DMS79 (cell line): Measurements from ENCODE around the gene SLC38A6.
A peak's percentile ranks its signal among the peaks of the same experiment; 100 is the strongest.
"Not testable (repeated sequence)": the region's sequence is repeated elsewhere in the genome, so short reads cannot be mapped to it uniquely, and the experiment has no call there.

Source experiments
- DNase-seq: peaks from one replicate; lab custom pipeline; 2025; lab: John Stamatoyannopoulos, UW

Gene SLC38A6

DNA sequence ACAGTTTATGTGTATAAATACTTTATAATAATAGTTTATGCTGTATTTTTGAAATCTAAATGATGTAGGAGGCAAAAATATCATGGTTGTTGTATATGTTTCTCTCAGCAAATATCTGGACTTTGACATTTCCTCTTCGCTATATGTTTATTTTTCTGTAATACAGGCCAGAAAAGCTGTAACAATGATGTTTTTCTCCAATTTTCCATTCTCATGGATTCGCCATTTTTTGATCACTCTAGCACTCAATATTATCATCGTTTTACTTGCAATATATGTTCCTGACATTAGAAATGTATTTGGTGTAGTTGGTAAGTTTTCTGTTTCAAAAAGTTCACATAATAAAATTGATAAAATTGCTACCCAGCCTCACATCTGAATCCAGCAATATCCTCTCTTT, 70.6 kb downstream of the SLC38A6 start:
- no peak for DNase-seq

DNA sequence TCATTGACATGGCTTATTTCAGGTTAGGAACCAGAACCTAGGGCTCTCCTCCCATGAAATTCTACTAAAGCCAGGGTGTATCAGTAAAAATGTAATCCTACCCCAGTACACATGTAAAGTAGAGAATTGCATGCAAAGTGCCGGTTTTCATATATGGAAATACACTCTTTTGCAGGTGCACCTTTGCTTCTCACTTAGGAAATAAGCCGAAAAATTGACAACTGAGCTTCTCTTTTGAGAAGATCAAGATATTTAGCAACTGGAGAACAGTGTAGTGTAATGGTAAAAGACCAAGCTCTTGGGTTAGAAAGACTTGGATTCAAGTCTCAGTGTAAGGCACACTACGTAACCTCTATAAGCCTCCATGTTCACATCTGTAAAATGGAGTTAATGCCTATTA, 82.4 kb downstream of the SLC38A6 start:
- no peak for DNase-seq

DNA sequence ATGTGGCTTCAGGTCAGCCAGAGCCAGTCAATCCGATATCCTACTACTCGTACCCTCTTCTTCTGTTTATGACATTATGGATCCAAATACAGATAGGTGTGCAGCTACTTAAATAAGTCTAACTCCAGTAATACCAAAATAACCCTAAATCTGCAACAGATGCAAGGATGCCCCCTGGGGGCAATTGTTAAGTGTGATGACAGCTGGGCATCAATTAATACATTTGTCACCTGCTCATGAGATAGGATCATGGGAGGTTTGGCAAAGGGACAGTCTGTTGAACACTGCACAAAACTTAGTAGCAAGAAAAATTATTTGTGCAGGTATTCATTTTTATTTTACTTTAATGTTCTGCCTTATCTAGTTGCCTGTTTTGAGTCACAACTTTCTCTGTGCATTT, 83.2 kb downstream of the SLC38A6 start:
- DNase-seq: no peak

DNA sequence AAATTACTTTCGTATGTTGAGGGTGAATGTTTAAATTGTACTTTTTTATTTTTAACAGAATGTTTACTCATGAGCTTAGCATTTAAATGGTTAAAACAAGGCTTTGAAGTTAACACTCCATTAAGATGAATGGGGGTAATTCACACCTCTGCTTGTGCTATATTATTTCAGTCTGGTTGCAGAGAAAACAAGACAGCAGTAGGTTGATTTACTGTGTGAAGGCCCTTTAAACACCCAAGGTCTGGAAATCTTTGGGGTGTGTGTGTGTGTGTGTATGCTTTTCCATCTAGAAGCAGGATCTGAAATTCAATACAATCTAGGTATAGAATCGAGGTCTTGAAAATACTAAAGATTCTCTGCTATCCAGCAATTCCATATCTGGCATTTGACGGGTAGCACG, 83.8 kb downstream of the SLC38A6 start:
- DNase-seq: no peak

DNA sequence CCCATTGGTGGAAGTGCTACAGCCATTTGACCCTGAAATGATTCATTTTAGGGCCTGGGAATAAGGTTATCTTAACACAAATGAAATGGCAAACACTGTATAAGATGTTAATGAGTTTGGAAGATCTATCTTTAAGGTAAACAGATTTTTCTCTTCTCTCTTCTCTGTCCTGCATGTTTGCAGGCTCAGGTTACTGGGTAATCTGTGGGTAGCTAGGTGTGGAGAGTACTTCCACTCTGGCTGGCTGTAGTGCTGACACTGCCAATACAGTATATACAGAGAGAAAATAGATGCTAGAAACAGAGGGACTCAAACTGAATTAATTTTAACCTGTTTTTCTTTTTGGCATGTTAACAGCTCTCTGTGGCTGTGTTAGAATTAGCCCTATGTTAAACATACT, 84.6 kb downstream of the SLC38A6 start:
- peak; percentile 42 for DNase-seq

DNA sequence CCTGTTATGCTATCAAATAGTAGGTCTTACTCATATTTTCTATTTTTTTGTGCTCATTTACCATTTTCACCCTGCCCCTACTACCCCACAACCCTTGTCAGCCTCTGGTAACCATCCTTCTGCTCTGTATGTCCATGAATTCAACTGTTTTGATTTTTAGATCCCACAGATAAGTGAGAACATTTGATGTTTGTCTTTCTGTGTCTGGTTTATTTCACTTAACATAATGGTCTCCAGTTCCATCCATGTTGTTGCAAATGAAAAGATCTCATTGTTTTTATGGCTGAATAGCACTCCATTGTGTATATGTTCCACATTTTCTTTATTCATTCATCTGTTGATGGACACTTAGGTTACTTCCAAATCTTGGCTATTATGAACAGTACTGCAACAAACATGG, 91.4 kb downstream of the SLC38A6 start:
- DNase-seq: not testable (repeated sequence)

DNA sequence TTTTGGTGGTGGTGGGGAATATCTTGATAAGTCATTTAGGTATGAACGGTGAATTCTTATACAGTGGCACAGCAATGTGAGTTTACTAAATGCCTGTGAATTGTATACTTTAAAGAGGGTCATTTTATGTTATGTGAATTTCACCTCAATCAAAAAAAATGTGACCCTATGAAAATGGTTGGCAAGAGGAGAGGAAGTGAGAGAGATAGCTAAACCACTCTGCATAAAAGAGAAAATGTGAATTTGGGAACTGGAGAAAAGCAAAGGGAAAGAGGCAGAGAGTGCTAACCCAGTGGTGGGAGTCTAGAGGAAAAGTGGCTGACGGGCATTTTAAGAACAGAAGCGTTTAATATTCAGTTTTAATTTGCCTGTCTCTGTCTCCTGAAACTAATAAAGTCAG, 93.8 kb downstream of the SLC38A6 start:
- no peak for DNase-seq

DNA sequence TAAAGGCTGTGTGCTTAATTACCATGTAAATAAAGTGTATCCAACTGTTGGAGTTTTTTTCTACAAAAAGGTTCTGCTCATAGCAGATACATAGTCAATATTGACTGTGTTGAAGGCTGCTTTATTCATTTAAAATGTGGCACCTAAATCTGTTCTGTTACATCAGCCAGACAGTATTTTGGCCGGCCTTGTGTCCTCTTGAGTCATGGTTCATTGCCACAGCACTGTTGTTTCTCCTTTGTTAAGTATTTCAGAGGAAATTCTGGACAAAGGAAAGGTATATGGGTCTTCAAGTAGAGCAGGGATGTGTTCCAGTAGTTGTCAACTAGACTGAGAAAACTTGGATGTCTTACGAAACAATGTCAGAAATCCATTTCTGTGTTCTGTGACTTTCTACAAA, 95.5 kb downstream of the SLC38A6 start:
- no peak for DNase-seq

DNA sequence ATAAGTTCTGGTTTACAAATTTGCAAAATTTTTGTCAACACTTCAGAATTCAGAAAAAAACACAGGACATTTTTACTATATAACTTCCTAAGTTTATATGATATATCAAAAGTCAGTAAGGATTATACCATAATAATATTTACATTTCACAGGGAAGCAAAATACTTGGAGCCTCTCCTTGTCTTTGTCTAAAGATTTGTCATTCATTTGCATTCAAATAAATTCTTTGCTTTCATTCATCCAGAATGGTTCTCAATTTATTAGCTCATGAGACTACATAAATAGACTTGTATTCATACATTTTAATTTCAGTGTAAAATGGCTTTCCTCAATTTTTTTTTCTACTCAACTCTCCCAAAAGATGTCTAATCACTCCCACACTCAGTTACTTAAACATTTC, 96.4 kb downstream of the SLC38A6 start:
- no peak for DNase-seq

DNA sequence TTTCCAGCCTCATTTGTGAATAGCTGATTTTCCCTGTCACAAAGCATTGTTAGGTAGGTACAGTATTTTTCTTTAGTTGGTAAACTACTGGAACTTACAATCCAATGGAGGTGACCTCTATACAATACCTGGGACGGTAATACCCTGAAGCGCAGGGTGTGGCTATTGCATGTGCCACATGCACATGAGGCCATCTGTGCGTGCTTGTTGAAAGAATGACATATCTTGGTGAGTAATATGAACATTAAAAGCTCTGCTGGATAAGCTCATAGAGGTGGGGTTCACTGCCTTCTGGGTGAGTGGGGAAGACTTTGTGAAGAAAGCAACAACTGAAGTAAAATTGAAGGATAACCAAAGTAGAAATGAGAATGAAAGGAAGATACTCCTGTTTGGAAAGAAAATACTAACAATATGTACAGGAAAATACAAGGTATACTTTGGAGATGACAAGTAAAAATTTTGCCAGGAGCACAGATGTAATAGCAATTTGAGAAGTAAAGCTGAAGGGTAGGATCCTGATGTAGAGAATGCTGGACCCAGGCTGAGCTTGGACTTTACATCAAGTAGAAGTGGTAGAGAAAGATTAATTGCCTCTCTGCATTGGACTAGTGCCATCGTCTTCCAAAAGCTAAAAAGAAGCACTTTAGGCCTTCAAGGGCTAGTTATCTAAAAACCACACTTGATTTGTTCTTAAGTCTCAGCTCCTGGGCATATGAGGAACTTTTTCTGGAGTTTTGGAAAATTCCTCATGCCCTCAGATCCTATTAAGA, 97.1 kb downstream of the SLC38A6 start:
- peak; percentile 81 for DNase-seq

DNA sequence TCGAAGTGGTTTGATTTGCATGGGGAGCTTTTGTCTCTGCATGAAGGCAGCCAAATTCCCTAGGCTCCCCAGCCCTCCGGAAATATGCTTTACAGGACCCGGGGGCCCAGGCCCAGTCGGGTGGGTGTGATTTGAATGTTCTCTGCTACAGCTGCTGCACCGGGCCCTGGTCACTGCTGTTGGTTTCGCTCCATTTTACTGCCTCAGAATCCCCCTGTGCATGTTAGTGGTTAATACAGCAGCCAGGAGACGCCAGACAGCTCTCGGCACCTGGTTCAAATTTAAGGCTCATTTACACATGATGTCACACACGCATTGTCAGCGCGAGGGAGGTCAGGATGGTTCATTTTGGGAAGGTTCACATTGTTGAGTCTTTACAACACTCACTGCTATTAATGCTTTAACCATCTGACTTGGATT, 99.6 kb downstream of the SLC38A6 start:
- no peak for DNase-seq

DNA sequence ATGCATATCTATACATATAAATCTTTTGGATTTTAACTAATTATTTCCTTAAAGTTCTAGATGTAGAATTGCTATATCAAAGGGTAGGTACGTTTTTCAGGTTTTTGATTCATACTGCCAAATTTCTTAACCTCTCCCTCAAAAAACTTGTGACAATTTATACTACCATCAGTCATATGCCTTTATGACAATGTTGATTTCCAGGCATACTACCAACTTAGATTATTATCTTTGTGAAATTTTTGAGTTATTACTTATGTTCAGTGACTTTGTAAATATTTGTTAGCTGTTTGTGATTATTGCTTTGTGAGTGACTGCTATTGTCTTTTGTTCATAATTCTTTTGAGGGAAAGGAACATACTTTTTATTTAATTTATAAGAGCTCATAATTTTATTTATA, 107.0 kb downstream of the SLC38A6 start:
- no peak for DNase-seq

DNA sequence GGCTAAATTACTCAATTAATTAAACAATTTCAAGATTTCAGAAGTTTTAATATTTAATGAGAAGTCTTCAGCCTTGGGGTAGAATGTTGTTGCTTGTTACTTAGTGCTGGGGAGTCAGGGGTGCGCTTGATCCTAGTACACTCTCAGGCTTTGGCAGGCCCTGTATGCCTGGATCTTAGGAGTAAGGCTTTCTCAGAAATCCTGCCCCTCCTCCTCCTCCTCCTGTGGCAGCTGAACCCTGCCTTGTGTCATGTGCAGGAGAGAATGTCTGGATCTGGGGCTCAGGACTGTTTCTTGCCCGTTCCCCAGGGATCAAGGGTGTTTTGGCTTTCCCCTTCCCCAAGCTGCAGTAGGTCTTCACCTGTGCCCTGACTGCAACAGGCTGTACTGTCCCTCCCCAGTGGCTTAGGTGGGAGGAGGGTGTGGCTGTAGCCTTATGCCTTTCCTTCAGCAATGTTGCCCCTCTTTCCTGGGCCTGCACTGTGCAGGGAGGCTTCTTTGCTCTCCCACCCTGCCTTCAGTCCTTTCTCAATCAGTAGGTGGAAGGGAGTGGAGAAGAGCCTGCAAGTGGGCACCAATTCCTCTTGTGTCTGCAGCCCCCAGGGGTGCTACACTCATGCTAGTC, 108.2 kb downstream of the SLC38A6 start:
- DNase-seq: no peak

DNA sequence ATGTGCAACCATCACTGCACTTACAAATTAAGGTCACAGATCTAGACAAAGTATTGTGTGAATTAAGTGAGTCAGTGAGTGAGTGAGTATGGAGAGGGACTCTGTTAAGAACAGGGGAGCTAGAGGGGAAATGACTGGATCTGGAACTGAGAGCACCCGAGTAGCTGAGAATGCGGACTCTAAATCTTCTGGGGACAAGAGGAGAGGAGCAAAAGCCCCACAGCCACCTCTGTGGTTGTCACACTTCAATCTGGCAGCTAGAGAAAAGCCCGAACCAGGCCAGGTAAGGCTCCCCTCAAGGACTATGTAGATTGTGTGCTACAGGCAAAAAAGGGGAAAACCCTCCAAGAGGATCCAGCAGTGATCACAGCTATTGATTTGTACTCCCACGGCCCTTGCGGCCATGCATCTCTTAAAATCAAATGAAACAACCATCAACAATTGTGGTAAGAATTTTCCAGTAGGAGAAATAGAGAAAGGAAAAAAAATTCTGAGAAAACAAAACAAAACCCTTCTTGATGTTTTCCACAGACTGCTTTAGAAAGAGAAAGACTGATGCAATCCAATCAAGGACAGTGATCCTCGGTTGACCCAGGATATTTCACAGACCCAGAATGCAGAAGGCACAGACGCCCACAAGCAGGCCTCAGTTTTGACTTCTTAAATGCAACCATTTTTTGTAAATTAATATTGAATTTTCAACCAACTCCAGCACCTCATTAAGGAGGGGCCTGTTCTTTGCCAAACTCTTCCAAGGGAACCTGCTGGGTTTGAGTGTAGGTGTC, 109.6 kb downstream of the SLC38A6 start:
- no peak for DNase-seq

DNA sequence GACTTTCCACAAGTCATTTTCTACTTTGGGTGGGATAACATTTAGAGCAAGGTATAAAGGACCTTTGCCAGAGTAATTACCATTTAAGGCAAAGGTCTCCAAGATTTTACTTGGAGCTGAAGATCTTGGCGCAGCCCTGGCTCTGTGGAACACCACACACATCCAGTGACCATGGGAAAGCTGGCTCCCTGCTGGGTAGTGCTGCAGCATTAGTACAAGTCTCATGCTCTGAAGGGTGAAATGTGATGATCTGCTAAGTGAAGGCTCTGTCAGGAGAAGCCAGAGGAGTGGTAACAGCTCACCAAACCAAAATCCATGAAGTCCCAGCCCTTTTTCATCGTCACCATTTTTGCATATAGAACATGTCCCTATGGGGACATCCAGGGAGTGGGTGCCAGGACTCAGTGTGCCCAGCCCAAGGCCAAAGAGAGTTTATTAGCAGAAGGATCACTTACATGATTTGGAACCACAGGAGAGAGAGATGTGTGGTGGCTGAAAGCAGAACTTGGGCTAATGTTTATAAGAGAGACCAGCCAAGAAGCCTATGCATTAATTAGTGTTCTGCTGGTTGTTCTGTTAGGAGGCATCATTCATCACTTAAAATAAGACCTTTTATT, 110.7 kb downstream of the SLC38A6 start:
- no peak for DNase-seq

DNA sequence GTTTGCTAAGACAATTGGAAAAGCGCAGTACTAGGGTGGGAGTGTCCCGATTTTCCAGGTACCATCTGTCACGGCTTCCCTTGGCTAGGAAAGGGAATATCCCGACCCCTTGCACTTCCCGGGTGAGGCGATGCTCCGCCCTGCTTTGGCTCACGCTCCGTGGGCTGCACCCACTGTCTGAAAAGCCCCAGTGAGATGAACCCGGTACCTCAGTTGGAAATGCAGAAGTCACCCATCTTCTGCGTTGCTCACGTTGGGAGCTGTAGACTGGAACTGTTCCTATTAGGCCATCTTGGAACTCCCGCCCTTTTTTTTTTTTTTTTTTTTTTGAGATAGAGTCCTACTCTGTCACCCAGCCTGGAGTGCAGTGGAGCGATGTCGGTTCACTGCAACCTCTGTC, 117.1 kb downstream of the SLC38A6 start:
- DNase-seq: not testable (repeated sequence)

DNA sequence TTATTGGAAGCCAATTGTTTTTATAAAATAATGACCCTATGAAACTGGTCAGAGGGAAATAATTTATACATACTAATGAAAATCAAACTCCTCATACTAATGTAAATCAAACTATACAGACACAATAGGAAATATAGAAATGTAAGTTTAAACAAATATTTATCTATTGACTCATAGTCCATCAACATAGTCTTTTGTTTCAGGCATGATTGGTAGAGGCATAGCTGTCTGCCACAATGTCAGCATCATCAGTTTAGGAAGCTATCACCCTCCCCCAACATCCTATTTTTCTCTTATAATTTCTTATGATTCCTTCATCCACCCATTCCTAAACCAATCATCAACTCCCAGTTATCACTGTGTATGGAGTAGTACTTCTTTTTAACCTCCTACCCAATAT, 117.7 kb downstream of the SLC38A6 start:
- no peak for DNase-seq

DNA sequence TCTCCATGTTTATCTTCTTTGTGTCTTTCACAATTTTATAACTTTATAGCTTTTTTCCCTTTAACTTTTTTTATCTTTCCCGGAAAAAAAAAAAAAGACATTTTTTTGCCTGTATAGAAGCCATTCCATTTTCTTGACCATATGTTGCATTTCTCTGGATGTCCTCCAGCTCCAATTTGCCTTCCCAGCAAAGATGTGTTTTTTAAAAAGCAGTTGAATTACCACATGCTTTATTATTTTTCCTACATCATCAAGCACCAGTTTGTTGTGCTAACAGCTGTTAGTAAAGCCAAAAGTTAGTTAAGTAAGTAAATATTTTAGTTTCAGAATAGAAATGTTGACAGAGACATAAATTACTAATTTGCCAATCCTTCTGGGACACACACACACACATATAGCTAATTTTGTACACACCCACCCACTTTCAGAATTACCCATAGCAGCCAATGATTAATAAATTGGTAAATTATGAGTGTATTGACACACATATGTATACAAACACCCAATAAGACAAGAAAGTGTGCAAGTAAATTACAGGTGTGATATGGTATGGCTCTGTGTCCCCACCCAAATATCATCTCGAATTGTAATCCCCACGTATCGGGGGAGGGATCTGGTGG, 118.3 kb downstream of the SLC38A6 start:
- no peak for DNase-seq

DNA sequence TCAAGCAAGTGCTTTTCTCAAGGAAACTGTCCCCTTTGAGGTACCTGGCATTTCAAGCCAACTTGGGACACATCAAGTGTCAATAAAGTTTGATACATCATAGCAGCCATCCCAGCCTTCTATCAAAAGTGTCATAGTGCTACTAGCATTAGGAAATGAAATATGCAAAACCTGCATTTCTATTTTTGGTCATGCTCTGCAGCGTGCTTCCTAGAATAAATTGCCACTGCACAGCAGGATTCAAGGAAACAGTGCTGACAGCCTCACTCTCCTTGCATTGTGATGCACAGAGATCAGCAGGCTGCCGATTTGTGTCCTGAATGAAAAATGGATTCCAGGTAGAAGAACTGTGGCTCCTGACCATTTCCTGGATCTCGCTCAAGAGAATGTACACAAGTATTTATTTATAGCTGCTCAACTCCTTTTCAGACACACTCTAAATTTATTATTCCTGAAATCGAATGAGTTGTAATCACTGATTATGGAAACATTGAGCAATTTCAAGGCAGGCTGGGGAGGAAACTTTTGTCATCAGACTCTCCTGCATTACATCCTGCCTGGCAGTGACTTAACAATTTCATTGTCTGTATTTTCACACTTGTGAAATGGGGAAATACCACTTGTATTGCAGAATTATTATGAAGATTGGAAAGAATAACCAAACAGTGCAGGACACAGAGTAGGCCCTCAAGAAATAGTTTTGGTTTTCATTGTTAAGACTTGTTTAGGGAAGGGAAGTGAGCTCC, 120.9 kb downstream of the SLC38A6 start:
- DNase-seq: no peak
